ENCODE data around the gene OR6K2. TPM values are rescaled to one million over a fixed set of nuclear protein-coding genes. Genes with fewer than 3 reads are reported as not detected.

The OR6K2 gene
- total and polyA plus RNA-seq, 2 of the 4 experiments (the other 2 are of a cell fraction): not detected

DNA sequence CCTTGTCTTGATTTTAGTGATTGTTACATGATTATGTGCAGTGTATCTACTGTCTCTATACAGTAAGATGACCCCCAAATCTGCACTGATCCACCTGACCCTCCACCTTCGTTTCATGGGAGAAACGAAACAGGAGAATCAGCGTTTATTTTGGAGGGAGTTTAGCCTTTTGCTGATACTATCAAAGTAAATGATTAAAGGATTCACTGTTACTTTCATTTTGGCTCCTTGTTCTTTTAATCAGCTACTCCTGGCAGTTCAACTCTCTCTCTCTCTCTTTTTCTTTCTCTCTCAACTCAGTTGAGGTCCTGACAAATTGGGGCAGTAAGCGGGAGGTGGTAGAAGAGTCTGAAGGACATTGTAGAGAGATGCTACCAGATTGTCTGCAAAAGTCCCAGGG is 30.0 kb upstream of the OR6K2 start:
- Histone ChIP-seq H3K4me1 (ENCODE audit: control insufficient read depth, insufficient read depth, low read length) (no peaks in the 10 kb centered on the region), H2BK20ac (ENCODE audit: low read depth, low read length) (no peak overlapping the region), H3K14ac (replicated peaks; ENCODE audit: low read depth, low read length) (no peak overlapping the region), H3K9me3 (ENCODE audit: control insufficient read depth, insufficient read depth, low read length) (no peaks in the 10 kb centered on the region), H4K91ac (ENCODE audit: insufficient read depth, low read depth, low read length) (no peak overlapping the region), H3K4me2 (ENCODE audit: low read depth, low read length) (no peak overlapping the region), H3K56ac (ENCODE audit: extremely low read depth, insufficient read depth, low read length) (no peak overlapping the region), H2AFZ (replicated peaks; ENCODE audit: low read length, poor library complexity) (no peak overlapping the region), H3K18ac (ENCODE audit: low read depth, low read length) (no peak overlapping the region), H3K23ac (ENCODE audit: low read depth, low read length) (no peak overlapping the region), H4K5ac (ENCODE audit: low read depth, low read length) (no peak overlapping the region), H4K20me1 (ENCODE audit: insufficient read depth, low read length) (no peaks in the 10 kb centered on the region), H2BK120ac (ENCODE audit: low read depth, low read length) (no peak overlapping the region), H3K4ac (ENCODE audit: low read depth, low read length) (no peak overlapping the region), H3K4me3 (ENCODE audit: insufficient read depth, low read depth, low read length) (no peak overlapping the region), H3K27me3 (ENCODE audit: control insufficient read depth, insufficient read depth, low read length) (no peaks in the 10 kb centered on the region), H3K36me3 (ENCODE audit: control insufficient read depth, insufficient read depth, low read length) (no peaks in the 10 kb centered on the region), H2BK15ac (ENCODE audit: low read depth, low read length) (no peak overlapping the region), H3K27ac (ENCODE audit: insufficient read depth, low read length) (no peak overlapping the region), H3K79me1 (ENCODE audit: low read depth in 1 of 2, low read length in 2 of 2) (no peaks in the 10 kb centered on the region), H3K9ac (ENCODE audit: low read depth, low read length) (no peak overlapping the region), H4K8ac (ENCODE audit: low read depth in 2 of 2, low read length in 2 of 2) (no peak overlapping the region), H2BK5ac (ENCODE audit: low read depth, low read length, poor library complexity, severe bottlenecking) (no peak overlapping the region), H3K9me1 (ENCODE audit: insufficient read depth, low read length) (no peaks in the 10 kb centered on the region), H2AK9ac (replicated peaks; ENCODE audit: low read depth, low read length, poor library complexity) (no peak overlapping the region), H2AK5ac (ENCODE audit: low read depth, low read length) (no peak overlapping the region)
- TF ChIP-seq NFE2L2 (IDR thresholded peaks at IDR 0.05; ENCODE audit: low read depth, low read length): no peak
- no peak for TF ChIP-seq SMC3 (IDR thresholded peaks at IDR 0.05; ENCODE audit: low read depth, low read length)
- TF ChIP-seq, protein P1, sequence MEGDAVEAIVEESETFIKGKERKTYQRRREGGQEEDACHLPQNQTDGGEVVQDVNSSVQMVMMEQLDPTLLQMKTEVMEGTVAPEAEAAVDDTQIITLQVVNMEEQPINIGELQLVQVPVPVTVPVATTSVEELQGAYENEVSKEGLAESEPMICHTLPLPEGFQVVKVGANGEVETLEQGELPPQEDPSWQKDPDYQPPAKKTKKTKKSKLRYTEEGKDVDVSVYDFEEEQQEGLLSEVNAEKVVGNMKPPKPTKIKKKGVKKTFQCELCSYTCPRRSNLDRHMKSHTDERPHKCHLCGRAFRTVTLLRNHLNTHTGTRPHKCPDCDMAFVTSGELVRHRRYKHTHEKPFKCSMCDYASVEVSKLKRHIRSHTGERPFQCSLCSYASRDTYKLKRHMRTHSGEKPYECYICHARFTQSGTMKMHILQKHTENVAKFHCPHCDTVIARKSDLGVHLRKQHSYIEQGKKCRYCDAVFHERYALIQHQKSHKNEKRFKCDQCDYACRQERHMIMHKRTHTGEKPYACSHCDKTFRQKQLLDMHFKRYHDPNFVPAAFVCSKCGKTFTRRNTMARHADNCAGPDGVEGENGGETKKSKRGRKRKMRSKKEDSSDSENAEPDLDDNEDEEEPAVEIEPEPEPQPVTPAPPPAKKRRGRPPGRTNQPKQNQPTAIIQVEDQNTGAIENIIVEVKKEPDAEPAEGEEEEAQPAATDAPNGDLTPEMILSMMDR (conservative IDR thresholded peaks at IDR 0.05; ENCODE audit: low read depth, low read length): no peak
- no peak for TF ChIP-seq POLR2A (IDR thresholded peaks at IDR 0.05; ENCODE audit: low read depth, low read length)
- no peak for TF ChIP-seq MAFK (IDR thresholded peaks at IDR 0.05; ENCODE audit: low read depth, low read length)
- CTCF ChIA-PET: no interaction called here
- no CpG with 5 or more reads among the region's 4 CpGs for WGBS, 2 experiments (ENCODE audit: extremely low coverage in 2 of 2, insufficient read length in 1 of 2)
- no peak for ATAC-seq (ENCODE audit: low read depth)
- intact Hi-C loops (cut with micrococcal nuclease): no loop called here
- BruUV-seq (replicated peaks): no TSS peak
- in situ Hi-C loops (cut with MboI; ENCODE audit: low sequenced_read_pairs): no loop called here
- dilution Hi-C loops (cut with HindIII; ENCODE audit: low sequenced_read_pairs, unreplicated experiment): no loop called here
- no peak for DNase-seq
- POLR2A ChIA-PET (ENCODE audit: unreplicated experiment): no interaction called here

All from IMR-90 (cell line).